Measurements from ENCODE around the gene TUBB2A. TPM values are rescaled to one million over a fixed set of nuclear protein-coding genes. Genes with fewer than 3 reads are reported as not detected.
"Not testable (repeated sequence)": the region's sequence is repeated elsewhere in the genome, so short reads cannot be mapped to it uniquely, and the experiment has no call there.

Gene TUBB2A
- total and polyA plus RNA-seq, 9 donors, result 72.0 to 103 (median 83.1) TPM

DNA sequence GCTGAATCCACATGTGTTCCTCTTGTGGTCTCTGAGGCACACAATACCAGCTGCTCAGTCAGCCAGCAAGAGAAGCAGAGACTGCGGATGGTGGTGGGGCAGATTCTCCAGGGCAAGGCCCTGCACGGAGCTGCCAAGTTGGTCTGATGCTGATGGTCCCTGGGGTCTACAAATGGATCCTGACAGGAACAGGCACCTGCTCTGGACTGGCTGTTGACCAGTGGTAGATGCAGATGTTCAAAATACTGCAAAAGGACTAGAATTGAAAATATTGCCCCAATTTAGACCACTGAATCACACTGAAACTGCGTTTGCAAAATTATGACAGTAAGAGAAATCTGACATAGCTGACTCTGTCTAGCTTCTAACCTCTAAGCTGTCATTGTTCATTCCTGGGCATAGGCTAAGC is 29.6 kb upstream of the TUBB2A start:
- DNase-seq, result no peak
- no peaks in the 10 kb centered on the region for H3K27me3 ChIP-seq (ENCODE audit: control insufficient read depth, insufficient read depth, low read length)
- H3K4me1 ChIP-seq (ENCODE audit: control insufficient read depth, insufficient read depth, low read length), result peaks cover 5% of the 10 kb centered on the region
- no peak overlapping the region for H3K27ac ChIP-seq (ENCODE audit: low read length)
- H3K36me3 ChIP-seq (ENCODE audit: control insufficient read depth, insufficient read depth, low read length), result no peaks in the 10 kb centered on the region
- WGBS (ENCODE audit: insufficient coverage), result 83% methylated on average over 2 of the region's 3 CpGs
- no peaks in the 10 kb centered on the region for H3K9me3 ChIP-seq (replicated peaks; ENCODE audit: control insufficient read depth, low read depth, low read length)
- no peak overlapping the region for H3K4me3 ChIP-seq (ENCODE audit: low read length)

DNA sequence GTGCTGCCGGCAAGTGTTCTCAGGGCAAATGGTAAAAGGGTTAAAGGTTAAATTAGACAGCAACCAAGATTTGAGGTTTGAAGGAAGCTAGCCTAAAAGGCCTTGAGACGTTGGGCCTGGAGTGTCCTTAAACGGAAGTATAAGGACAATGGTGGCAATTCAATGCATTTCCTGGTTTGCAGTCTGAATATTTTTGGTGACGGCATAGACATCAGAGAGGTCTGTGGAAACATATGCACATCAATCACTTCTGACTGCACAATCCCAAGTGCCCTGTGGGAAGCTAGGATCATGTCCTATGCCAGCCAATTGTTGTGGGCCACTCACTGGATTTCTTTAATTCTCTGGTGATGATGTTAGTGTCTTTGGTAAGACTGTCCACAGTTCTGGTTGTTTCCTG is 25.7 kb upstream of the TUBB2A start:
- Histone ChIP-seq H3K4me1 (ENCODE audit: control insufficient read depth, insufficient read depth, low read length) (peaks cover 2% of the 10 kb centered on the region), H3K27ac (ENCODE audit: low read length) (peak overlapping the region; percentile 16), H3K36me3 (ENCODE audit: control insufficient read depth, insufficient read depth, low read length) (no peaks in the 10 kb centered on the region), H3K27me3 (ENCODE audit: control insufficient read depth, insufficient read depth, low read length) (no peaks in the 10 kb centered on the region), H3K9me3 (replicated peaks; ENCODE audit: control insufficient read depth, low read depth, low read length) (no peaks in the 10 kb centered on the region), H3K4me3 (ENCODE audit: low read length) (no peak overlapping the region)
- 65% methylated on average over 2 of the region's 4 CpGs for WGBS (ENCODE audit: insufficient coverage)
- DNase-seq, result no peak

DNA sequence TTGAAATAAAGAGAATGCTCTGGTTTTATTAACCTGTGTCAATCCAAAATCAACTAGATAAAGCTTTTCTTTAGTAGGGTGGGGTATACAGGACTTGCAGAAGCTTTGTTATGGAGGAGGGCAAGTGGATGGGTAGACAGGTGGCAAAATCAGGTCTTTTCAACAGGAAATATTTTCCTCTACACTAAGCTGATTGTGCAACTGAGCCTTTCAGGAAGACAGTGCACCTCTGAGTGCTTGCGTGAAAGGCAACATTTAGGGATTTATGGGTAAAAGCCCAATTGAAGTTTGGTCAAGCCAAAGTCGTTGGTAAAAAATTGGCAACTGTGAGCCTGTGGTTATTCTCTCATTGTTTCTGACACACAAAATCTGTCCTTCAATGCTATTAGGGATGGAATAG is 23.8 kb upstream of the TUBB2A start:
- Histone ChIP-seq H3K4me3 (ENCODE audit: low read length) (no peak overlapping the region), H3K36me3 (ENCODE audit: control insufficient read depth, insufficient read depth, low read length) (no peaks in the 10 kb centered on the region), H3K27me3 (ENCODE audit: control insufficient read depth, insufficient read depth, low read length) (no peaks in the 10 kb centered on the region), H3K4me1 (ENCODE audit: control insufficient read depth, insufficient read depth, low read length) (peaks cover 6% of the 10 kb centered on the region), H3K9me3 (replicated peaks; ENCODE audit: control insufficient read depth, low read depth, low read length) (no peaks in the 10 kb centered on the region), H3K27ac (ENCODE audit: low read length) (no peak overlapping the region)
- WGBS (ENCODE audit: insufficient coverage), result no CpG with 5 or more reads among the region's 2 CpGs
- no peak for DNase-seq

DNA sequence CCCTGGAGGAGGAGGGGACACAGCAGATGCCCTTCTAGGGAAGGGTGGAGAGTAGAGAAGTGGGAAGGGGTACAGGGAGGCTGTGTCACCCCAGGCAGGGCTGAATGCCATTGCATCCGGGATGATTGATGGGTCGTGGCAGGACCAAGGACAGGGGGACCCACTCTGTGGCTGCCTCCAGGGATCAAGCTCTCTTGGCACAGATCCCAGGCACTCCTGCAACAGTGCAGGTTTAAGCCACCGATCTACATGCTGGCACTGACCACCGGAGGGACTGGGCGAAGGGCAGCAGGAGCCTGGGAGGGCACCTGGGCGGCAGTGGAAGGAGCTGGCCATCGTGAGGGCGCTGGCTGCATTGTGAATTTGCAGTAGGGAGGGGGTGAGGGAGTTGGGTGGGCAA is 22.6 kb upstream of the TUBB2A start:
- not testable (repeated sequence) for H3K4me3 ChIP-seq (ENCODE audit: low read length); H3K36me3 ChIP-seq (ENCODE audit: control insufficient read depth, insufficient read depth, low read length)
- WGBS (ENCODE audit: insufficient coverage), result 80% methylated on average over 2 of the region's 8 CpGs

DNA sequence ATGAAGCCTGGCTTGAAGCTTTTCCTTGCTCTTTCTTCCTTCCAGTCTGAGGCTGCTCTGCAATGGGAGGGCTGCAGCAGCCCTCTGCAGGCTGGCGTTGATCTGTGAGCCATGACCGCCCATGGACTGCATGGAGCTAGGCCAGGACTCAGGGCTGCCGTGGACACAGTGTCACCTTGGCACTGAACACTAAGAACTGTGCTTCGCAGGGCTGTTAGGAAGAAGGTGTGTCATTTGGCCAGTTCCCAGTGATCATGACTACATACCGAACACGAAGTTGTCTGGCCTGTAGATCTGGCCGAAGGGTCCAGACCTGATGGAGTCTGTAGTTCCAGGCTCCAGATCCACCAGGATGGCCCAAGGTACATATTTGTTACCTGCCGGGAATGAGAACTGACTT is 21.3 kb upstream of the TUBB2A start:
- H3K9me3 ChIP-seq (replicated peaks; ENCODE audit: control insufficient read depth, low read depth, low read length); H3K36me3 ChIP-seq (ENCODE audit: control insufficient read depth, insufficient read depth, low read length); DNase-seq; H3K4me1 ChIP-seq (ENCODE audit: control insufficient read depth, insufficient read depth, low read length); H3K27me3 ChIP-seq (ENCODE audit: control insufficient read depth, insufficient read depth, low read length); H3K4me3 ChIP-seq (ENCODE audit: low read length); H3K27ac ChIP-seq (ENCODE audit: low read length): not testable (repeated sequence)
- 100% methylated on average over 2 of the region's 8 CpGs for WGBS (ENCODE audit: insufficient coverage)

More for the DNA sequence above, 22.6 kb upstream of the TUBB2A start:
- H3K9me3 ChIP-seq (replicated peaks; ENCODE audit: control insufficient read depth, low read depth, low read length); DNase-seq; H3K4me1 ChIP-seq (ENCODE audit: control insufficient read depth, insufficient read depth, low read length); H3K27me3 ChIP-seq (ENCODE audit: control insufficient read depth, insufficient read depth, low read length); H3K27ac ChIP-seq (ENCODE audit: low read length): not testable (repeated sequence)

DNA sequence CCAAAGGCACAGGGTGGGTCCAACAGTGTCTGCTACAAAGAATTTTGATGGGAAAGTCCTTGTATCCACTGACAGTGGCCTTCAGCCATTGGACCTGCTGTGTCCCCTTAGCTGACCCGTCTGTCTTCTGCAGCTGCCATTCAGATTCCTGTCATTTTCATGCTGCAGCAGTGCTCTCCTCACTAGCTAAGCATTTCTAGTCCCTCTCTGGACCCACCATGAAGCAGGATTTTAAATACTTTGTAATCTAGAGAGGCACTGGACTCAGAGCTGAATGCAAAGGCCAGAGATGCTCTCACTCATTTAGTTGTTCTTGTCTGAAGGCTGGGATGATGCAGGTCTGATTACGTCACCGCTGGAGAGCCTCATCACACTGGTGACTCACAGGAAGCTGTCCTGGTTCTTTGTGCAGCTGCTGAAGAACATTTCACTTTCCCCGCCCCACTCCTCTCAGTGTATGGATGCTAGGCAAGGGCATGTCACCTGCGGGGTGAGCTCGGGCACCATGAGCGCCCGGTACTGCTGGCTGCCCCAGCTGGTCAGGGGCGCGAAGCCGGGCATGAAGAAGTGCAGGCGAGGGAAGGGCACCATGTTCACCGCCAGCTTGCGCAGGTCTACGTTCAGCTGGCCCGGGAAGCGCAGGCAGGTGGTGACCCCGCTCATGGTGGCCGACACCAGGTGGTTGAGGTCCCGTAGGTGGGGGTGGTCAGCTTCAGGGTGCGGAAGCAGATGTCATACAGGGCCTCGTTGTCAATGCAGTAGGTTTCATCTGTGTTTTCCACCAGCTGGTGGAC is 19.4 kb upstream of the TUBB2A start:
- H3K4me3 ChIP-seq (ENCODE audit: low read length), result no peak overlapping the region
- H3K27me3 ChIP-seq (ENCODE audit: control insufficient read depth, insufficient read depth, low read length), result no peaks in the 10 kb centered on the region
- no peaks in the 10 kb centered on the region for H3K36me3 ChIP-seq (ENCODE audit: control insufficient read depth, insufficient read depth, low read length)
- 83% methylated on average over 15 of the region's 22 CpGs for WGBS (ENCODE audit: insufficient coverage)
- peak; percentile 80 for DNase-seq
- no peak overlapping the region for H3K27ac ChIP-seq (ENCODE audit: low read length)
- peaks cover 6% of the 10 kb centered on the region for H3K4me1 ChIP-seq (ENCODE audit: control insufficient read depth, insufficient read depth, low read length)
- H3K9me3 ChIP-seq (replicated peaks; ENCODE audit: control insufficient read depth, low read depth, low read length), result no peaks in the 10 kb centered on the region

DNA sequence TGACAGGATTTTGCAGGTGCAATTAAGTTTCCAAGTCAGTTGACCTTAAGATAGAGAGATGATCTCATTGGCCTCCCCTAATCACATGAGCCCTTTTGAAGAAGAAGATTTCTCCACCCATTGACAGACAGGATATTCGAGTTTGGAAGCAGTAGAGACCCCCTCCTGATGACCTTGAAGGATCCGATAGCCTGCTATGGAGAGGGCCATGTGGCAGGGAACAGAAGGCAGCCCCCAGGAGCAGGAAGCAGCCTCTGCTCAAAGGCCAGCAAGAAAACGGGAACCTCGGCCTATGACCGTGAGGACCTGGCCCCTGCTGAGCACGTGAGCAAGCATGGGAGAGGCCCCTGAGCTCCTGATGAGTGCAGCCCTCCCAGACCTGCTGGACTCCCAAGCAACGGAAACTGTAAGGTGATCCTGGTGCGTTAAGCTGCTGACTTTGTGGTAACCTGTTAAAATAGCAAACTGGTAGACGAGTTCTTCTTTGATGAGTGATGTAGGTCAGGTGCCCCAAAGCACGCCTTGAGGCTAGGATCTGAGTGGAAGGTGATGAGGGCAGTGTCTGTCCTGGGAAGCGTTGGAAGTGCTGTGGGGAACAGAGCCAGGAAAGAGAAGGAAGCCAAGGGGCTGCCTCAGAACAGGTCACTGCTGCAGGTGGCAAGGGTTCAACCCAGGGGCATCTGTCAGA is 18.5 kb upstream of the TUBB2A start:
- no peaks in the 10 kb centered on the region for H3K9me3 ChIP-seq (replicated peaks; ENCODE audit: control insufficient read depth, low read depth, low read length)
- no peak overlapping the region for H3K4me3 ChIP-seq (ENCODE audit: low read length)
- no peaks in the 10 kb centered on the region for H3K36me3 ChIP-seq (ENCODE audit: control insufficient read depth, insufficient read depth, low read length)
- WGBS (ENCODE audit: insufficient coverage), result 53% methylated on average over 10 of the region's 11 CpGs
- DNase-seq, result no peak
- H3K4me1 ChIP-seq (ENCODE audit: control insufficient read depth, insufficient read depth, low read length), result peaks cover 6% of the 10 kb centered on the region
- no peak overlapping the region for H3K27ac ChIP-seq (ENCODE audit: low read length)
- no peaks in the 10 kb centered on the region for H3K27me3 ChIP-seq (ENCODE audit: control insufficient read depth, insufficient read depth, low read length)

DNA sequence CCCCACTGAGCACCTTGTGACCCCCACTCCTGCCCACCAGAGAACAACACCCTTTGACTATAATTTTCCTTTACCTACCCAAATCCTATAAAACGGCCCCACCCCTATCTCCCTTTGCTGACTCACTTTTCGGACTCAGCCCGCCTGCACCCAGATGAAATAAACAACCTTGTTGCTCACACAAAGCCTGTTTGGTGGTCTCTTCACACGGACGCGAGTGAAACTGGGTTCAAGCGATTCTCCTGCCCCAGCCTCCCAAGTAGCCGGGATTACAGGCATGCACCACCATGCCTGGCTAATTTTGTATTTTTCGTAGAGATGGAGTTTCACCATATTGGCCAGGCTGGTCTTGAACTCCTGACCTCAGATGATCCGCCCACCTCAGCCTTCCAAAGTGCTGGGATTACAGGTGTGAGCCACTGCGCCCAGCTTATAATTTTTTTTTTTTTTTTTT is 16.3 kb upstream of the TUBB2A start:
- not testable (repeated sequence) for H3K36me3 ChIP-seq (ENCODE audit: control insufficient read depth, insufficient read depth, low read length); H3K9me3 ChIP-seq (replicated peaks; ENCODE audit: control insufficient read depth, low read depth, low read length); H3K4me3 ChIP-seq (ENCODE audit: low read length); H3K27me3 ChIP-seq (ENCODE audit: control insufficient read depth, insufficient read depth, low read length); DNase-seq; H3K4me1 ChIP-seq (ENCODE audit: control insufficient read depth, insufficient read depth, low read length); H3K27ac ChIP-seq (ENCODE audit: low read length)
- 89% methylated on average over 9 of the region's 11 CpGs for WGBS (ENCODE audit: insufficient coverage)

DNA sequence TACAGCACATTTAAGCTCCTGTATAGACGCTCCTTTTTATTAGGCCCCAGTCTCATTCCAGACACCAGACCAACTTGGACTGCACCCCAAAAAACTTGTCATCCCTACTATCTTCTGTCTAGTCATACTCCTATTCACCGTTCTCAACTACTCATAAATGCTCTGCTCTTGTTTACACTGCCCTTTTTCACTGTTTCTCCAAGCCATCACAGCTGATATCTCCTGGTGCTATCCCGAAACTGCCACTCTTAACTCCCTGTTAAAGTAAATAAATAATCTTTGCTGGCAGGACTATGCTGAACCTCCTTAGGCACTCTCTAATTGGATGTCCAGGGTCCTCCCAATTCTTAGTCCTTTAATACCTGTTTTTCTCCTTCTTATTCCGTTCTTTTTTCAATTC is 15.4 kb upstream of the TUBB2A start:
- H3K4me1 ChIP-seq (ENCODE audit: control insufficient read depth, insufficient read depth, low read length); H3K4me3 ChIP-seq (ENCODE audit: low read length); H3K27me3 ChIP-seq (ENCODE audit: control insufficient read depth, insufficient read depth, low read length); H3K9me3 ChIP-seq (replicated peaks; ENCODE audit: control insufficient read depth, low read depth, low read length); H3K36me3 ChIP-seq (ENCODE audit: control insufficient read depth, insufficient read depth, low read length); DNase-seq; H3K27ac ChIP-seq (ENCODE audit: low read length): not testable (repeated sequence)
- WGBS (ENCODE audit: insufficient coverage), result 86% methylated on average over 2 of the region's 4 CpGs

DNA sequence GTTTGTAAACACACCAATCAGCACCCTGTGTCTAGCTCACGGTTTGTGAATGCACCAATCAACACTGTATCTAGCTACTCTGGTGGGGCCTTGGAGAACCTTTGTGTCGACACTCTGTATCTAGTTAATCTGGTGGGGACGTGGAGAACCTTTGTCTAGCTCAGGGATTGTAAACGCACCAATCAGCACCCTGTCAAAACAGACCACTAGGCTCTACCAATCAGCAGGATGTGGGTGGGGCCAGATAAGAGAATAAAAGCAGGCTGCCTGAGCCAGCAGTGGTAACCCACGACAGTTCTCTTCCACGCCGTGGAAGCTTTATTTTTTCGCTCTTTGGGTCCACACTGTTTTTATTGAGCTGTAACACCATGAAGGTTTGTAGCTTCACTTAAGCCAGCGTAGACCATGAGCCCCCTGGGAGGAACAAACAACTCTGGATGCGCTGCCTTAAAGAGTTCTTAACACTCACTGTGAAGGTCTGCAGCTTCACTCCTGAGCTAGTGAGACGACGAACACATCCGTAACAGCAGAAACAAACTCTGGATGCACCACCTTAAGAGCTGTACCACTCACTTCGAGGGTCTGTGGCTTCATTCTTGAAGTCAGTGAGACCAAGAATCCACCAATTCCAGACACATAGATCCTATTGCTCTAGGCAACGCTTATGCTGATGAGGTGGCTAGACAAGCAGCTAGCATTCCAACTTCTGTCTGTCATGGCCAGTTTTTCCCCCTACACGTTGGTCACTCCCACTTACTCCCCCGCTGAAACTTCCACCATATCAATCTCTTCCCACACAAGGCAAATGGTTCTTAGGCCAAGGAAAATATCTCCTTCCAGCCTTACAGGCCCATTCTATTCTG is 14.2 kb upstream of the TUBB2A start:
- H3K9me3 ChIP-seq (replicated peaks; ENCODE audit: control insufficient read depth, low read depth, low read length); H3K4me3 ChIP-seq (ENCODE audit: low read length); H3K4me1 ChIP-seq (ENCODE audit: control insufficient read depth, insufficient read depth, low read length); H3K27me3 ChIP-seq (ENCODE audit: control insufficient read depth, insufficient read depth, low read length); H3K36me3 ChIP-seq (ENCODE audit: control insufficient read depth, insufficient read depth, low read length); H3K27ac ChIP-seq (ENCODE audit: low read length); DNase-seq: not testable (repeated sequence)
- 74% methylated on average over 13 of the region's 17 CpGs for WGBS (ENCODE audit: insufficient coverage)
